HEK293 (cell line): ENCODE results near the gene EPHA6.

Experiments
- CTCF ChIA-PET: fragments of 350-600 bp; formaldehyde crosslinking; extraction: SDS; loops from one replicate; lab custom pipeline; 2021; ENCODE audit warnings: antibody characterized with exemption; lab: Yijun Ruan, JAX
- POLR2A ChIA-PET: fragments of 300-600 bp; formaldehyde crosslinking; extraction: SDS; loops from one replicate; lab custom pipeline; 2020; ENCODE audit warnings: antibody characterized with exemption, inconsistent platforms; lab: Yijun Ruan, JAX
- H3K27ac ChIP-seq: fragments of 200-500 bp; sonication (Bioruptor generic); 2 replicates; pipeline ENCODE4 v1.5.1; 2014; ENCODE audit warnings: low read depth, low read length, control low read depth, inconsistent platforms; ENCODE audit errors: extremely low read depth
- H3K36me3 ChIP-seq, 2 experiments: fragments of 200-500 bp in 1 of 2; sonication (Bioruptor generic) in 1 of 2; 1 replicate in 1 of 2; 2 replicates in 1 of 2; pipeline ENCODE4 v1.5.1; 2014 to 2017; ENCODE audit warnings: inconsistent platforms in 2 of 2, low read length in 2 of 2; ENCODE audit not compliant: control insufficient read depth in 2 of 2, insufficient read depth in 1 of 2
- H3K4me1 ChIP-seq: fragments of 200-500 bp; sonication (Bioruptor generic); 2 replicates; pipeline ENCODE4 v1.5.1; 2014; ENCODE audit warnings: mild to moderate bottlenecking, low read length, inconsistent platforms; ENCODE audit not compliant: control insufficient read depth, insufficient read depth
- H3K4me3 ChIP-seq: 2 replicates; pipeline ENCODE4 v1.5.1; 2011; ENCODE audit warnings: low read depth, mild to moderate bottlenecking, control low read depth, low read length, moderate library complexity
- H3K9me3 ChIP-seq: fragments of 200-500 bp; sonication (Bioruptor generic); 2 replicates; pipeline ENCODE4 v1.5.1; 2014; ENCODE audit warnings: low read depth, low read length, inconsistent platforms; ENCODE audit not compliant: control insufficient read depth, insufficient read depth
- HOXD13 ChIP-seq: sonication (generic); formaldehyde crosslinking; IDR thresholded peaks from 2 replicates; pipeline ENCODE4 v1.8.0; 2022; ENCODE audit warnings: missing genetic modification reagents, borderline replicate concordance
- KLF1 ChIP-seq: fragments of 450-650 bp; formaldehyde crosslinking; IDR thresholded peaks from 2 replicates; pipeline ENCODE4 v1.5.1; 2016; ENCODE audit warnings: missing biosample characterization, missing genetic modification characterization
- OSR2 ChIP-seq: fragments of 450-650 bp; formaldehyde crosslinking; IDR thresholded peaks from 2 replicates; pipeline ENCODE4 v1.5.1; 2016; ENCODE audit warnings: missing biosample characterization, missing genetic modification characterization
- REST ChIP-seq: fragments of 450-650 bp; formaldehyde crosslinking; IDR thresholded peaks from 2 replicates; pipeline ENCODE4 v1.5.1; 2016; ENCODE audit warnings: missing biosample characterization, missing genetic modification characterization
- YY1 ChIP-seq: fragments of 450-650 bp; formaldehyde crosslinking; IDR thresholded peaks from 2 replicates; pipeline ENCODE4 v1.5.1; 2018; ENCODE audit warnings: missing biosample characterization, missing genetic modification characterization
- ZBTB17 ChIP-seq: fragments of 450-650 bp; formaldehyde crosslinking; IDR thresholded peaks from 2 replicates; pipeline ENCODE4 v1.5.1; 2016; ENCODE audit warnings: missing biosample characterization, missing genetic modification characterization
- ZBTB21 ChIP-seq: fragments of 450-650 bp; formaldehyde crosslinking; IDR thresholded peaks from 2 replicates; pipeline ENCODE4 v1.5.1; 2017; ENCODE audit warnings: missing biosample characterization, missing genetic modification characterization
- ZBTB48 ChIP-seq: fragments of 450-650 bp; formaldehyde crosslinking; IDR thresholded peaks from 2 replicates; pipeline ENCODE4 v1.5.1; 2016; ENCODE audit warnings: missing biosample characterization, missing genetic modification characterization
- ZNF112 ChIP-seq: fragments of 450-650 bp; formaldehyde crosslinking; IDR thresholded peaks from 2 replicates; pipeline ENCODE4 v1.5.0; 2017; ENCODE audit warnings: missing biosample characterization, missing genetic modification characterization
- ZNF169 ChIP-seq: fragments of 450-650 bp; formaldehyde crosslinking; IDR thresholded peaks from 2 replicates; pipeline ENCODE4 v1.5.1; 2016; ENCODE audit warnings: missing biosample characterization, missing genetic modification characterization
- ZNF174 ChIP-seq: fragments of 450-650 bp; formaldehyde crosslinking; IDR thresholded peaks from 2 replicates; pipeline ENCODE4 v1.5.0; 2017; ENCODE audit warnings: missing biosample characterization, mild to moderate bottlenecking, missing genetic modification characterization
- ZNF202 ChIP-seq: fragments of 450-650 bp; formaldehyde crosslinking; IDR thresholded peaks from 2 replicates; pipeline ENCODE4 v1.5.1; 2016; ENCODE audit warnings: missing biosample characterization, missing genetic modification characterization, borderline replicate concordance
- ZNF239 ChIP-seq: fragments of 450-650 bp; formaldehyde crosslinking; IDR thresholded peaks from 2 replicates; pipeline ENCODE4 v1.5.1; 2016; ENCODE audit warnings: missing biosample characterization, missing genetic modification characterization
- ZNF26 ChIP-seq: fragments of 450-650 bp; formaldehyde crosslinking; IDR thresholded peaks from 2 replicates; pipeline ENCODE4 v1.5.1; 2016; ENCODE audit warnings: missing biosample characterization, missing genetic modification characterization
- ZNF335 ChIP-seq: fragments of 450-650 bp; formaldehyde crosslinking; conservative IDR thresholded peaks from 2 replicates; pipeline ENCODE4 v1.5.1; 2016; ENCODE audit warnings: missing biosample characterization, missing genetic modification characterization
- ZNF391 ChIP-seq: fragments of 450-650 bp; formaldehyde crosslinking; IDR thresholded peaks from 2 replicates; pipeline ENCODE4 v1.5.1; 2016; ENCODE audit warnings: low read depth, missing biosample characterization, missing genetic modification characterization, borderline replicate concordance
- ZNF449 ChIP-seq: fragments of 450-650 bp; formaldehyde crosslinking; IDR thresholded peaks from 2 replicates; pipeline ENCODE4 v1.5.1; 2017; ENCODE audit warnings: missing biosample characterization, mild to moderate bottlenecking, missing genetic modification characterization, moderate library complexity
- ZNF518A ChIP-seq: fragments of 450-650 bp; formaldehyde crosslinking; conservative IDR thresholded peaks from 2 replicates; pipeline ENCODE4 v1.5.1; 2016; ENCODE audit warnings: low read depth, missing biosample characterization, missing genetic modification characterization
- ZNF610 ChIP-seq: fragments of 450-650 bp; formaldehyde crosslinking; IDR thresholded peaks from 2 replicates; pipeline ENCODE4 v1.5.1; 2016; ENCODE audit warnings: missing biosample characterization, missing genetic modification characterization, borderline replicate concordance
- ZNF624 ChIP-seq: fragments of 450-650 bp; formaldehyde crosslinking; IDR thresholded peaks from 2 replicates; pipeline ENCODE4 v1.5.1; 2017; ENCODE audit warnings: missing biosample characterization, missing genetic modification characterization
- ZNF837 ChIP-seq: fragments of 450-650 bp; formaldehyde crosslinking; IDR thresholded peaks from 2 replicates; pipeline ENCODE4 v1.5.1; 2016; ENCODE audit warnings: missing biosample characterization, missing genetic modification characterization
- ZSCAN23 ChIP-seq: fragments of 450-650 bp; formaldehyde crosslinking; IDR thresholded peaks from 2 replicates; pipeline ENCODE4 v1.5.1; 2016; ENCODE audit warnings: missing biosample characterization, missing genetic modification characterization

Gene EPHA6

GRCh38 chr3:97161169-97161568 is 346.8 kb downstream of the EPHA6 start:
- POLR2A ChIA-PET: no interaction called here
- H3K36me3 ChIP-seq: no peaks in the 10 kb centered on the region
- CTCF ChIA-PET: no interaction called here
- TF ChIP-seq ZSCAN23 (tag by site-specific recombination) (no peak), OSR2 (tag by site-specific recombination) (no peak), ZNF112 (tag by site-specific recombination) (no peak), ZNF518A (tag by site-specific recombination) (no peak), ZNF335 (no peak), ZNF239 (no peak), ZNF174 (tag by site-specific recombination) (no peak), ZBTB21 (tag by site-specific recombination) (no peak), ZNF169 (tag by site-specific recombination) (no peak), ZNF610 (tag by site-specific recombination) (no peak)
- no peaks in the 10 kb centered on the region for H3K4me1 ChIP-seq
- H3K4me3 ChIP-seq: no peak overlapping the region
- no peak overlapping the region for H3K27ac ChIP-seq
- H3K9me3 ChIP-seq: no peaks in the 10 kb centered on the region

- no peak for TF ChIP-seq KLF1
- TF ChIP-seq REST (tag by site-specific recombination): peak; percentile 43; the same call in 1 of the 2 replicates
- POLR2A ChIA-PET: no interaction called here
These were observed 362.8 kb downstream of the EPHA6 start for GRCh38 chr3:97177242-97177641.

GRCh38 chr3:97181704-97182103 is 367.3 kb downstream of the EPHA6 start:
- Histone ChIP-seq H3K27ac (no peak overlapping the region), H3K9me3 (no peaks in the 10 kb centered on the region), H3K4me3 (no peak overlapping the region), H3K4me1 (no peaks in the 10 kb centered on the region), H3K36me3 (no peaks in the 10 kb centered on the region)
- ChIA-PET CTCF (no interaction called here), POLR2A (no interaction called here)
- TF ChIP-seq ZBTB48 (tag by site-specific recombination) (no peak), YY1 (tag by site-specific recombination) (no peak), ZNF449 (tag by site-specific recombination) (no peak), ZBTB17 (no peak), ZNF26 (tag by site-specific recombination) (no peak), ZNF624 (tag by site-specific recombination) (no peak), ZNF202 (tag by site-specific recombination) (no peak), ZNF837 (tag by site-specific recombination) (no peak), HOXD13 (CRISPR knock-in tag) (no peak), ZNF391 (tag by site-specific recombination) (no peak), ZNF112 (tag by site-specific recombination) (no peak)

More at GRCh38 chr3:97177242-97177641, 362.8 kb downstream of the EPHA6 start:
- Histone ChIP-seq H3K4me3 (no peak overlapping the region), H3K4me1 (no peaks in the 10 kb centered on the region), H3K9me3 (no peaks in the 10 kb centered on the region), H3K27ac (no peak overlapping the region), H3K36me3 (no peaks in the 10 kb centered on the region)
- CTCF ChIA-PET: no interaction called here
